Measurements from ENCODE around the gene S100A12.

Gene S100A12

DNA sequence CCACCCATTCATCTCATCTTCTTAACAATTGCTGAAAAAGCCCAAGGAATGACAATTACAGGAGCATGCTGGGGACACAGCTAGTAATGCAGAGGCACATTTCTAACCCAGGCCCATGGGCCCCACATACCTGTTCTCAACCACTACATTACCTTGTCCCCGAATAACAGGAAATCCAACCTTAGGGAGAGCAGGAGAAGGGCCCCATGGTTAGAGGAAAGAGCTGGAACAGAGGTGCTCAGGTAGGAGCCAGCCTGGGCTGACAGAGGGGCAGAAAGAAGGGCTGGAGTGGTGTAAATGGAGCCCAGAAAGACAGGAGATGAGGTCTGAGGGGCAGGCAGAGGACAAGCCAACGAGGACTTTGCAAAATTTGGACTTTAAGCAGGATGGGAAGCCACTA lies 26.8 kb upstream of the S100A12 start:
- Histone ChIP-seq H3K36me3 (ENCODE audit: insufficient read depth, low read length) (no peaks in the 10 kb centered on the region), H3K9ac (ENCODE audit: low read depth, low read length) (no peak overlapping the region), H3K4me1 (ENCODE audit: insufficient read depth, low read length) (no peaks in the 10 kb centered on the region)

GRCh38 chr1:153401461-153401860 lies 26.0 kb upstream of the S100A12 start:
- Histone ChIP-seq H3K9me3 (ENCODE audit: control insufficient read depth, insufficient read depth, low read length) (no peaks in the 10 kb centered on the region), H3K9ac (ENCODE audit: low read depth, low read length) (no peak overlapping the region), H3K36me3 (ENCODE audit: insufficient read depth, low read length) (no peaks in the 10 kb centered on the region), H3K4me1 (ENCODE audit: insufficient read depth, low read length) (no peaks in the 10 kb centered on the region)

More for the DNA sequence above, 26.8 kb upstream of the S100A12 start:
- no peaks in the 10 kb centered on the region for H3K9me3 ChIP-seq (ENCODE audit: control insufficient read depth, insufficient read depth, low read length)

GRCh38 chr1:153400244-153400643 lies 24.8 kb upstream of the S100A12 start:
- H3K36me3 ChIP-seq (ENCODE audit: insufficient read depth, low read length), result no peaks in the 10 kb centered on the region
- H3K9ac ChIP-seq (ENCODE audit: low read depth, low read length), result no peak overlapping the region
- H3K9me3 ChIP-seq (ENCODE audit: control insufficient read depth, insufficient read depth, low read length), result no peaks in the 10 kb centered on the region
- H3K4me1 ChIP-seq (ENCODE audit: insufficient read depth, low read length), result no peaks in the 10 kb centered on the region

GRCh38 chr1:153399401-153400055 lies 24.1 kb upstream of the S100A12 start:
- no peaks in the 10 kb centered on the region for H3K4me1 ChIP-seq (ENCODE audit: insufficient read depth, low read length)
- H3K36me3 ChIP-seq (ENCODE audit: insufficient read depth, low read length), result no peaks in the 10 kb centered on the region
- no peaks in the 10 kb centered on the region for H3K9me3 ChIP-seq (ENCODE audit: control insufficient read depth, insufficient read depth, low read length)
- H3K9ac ChIP-seq (ENCODE audit: low read depth, low read length), result no peak overlapping the region

- Histone ChIP-seq H3K36me3 (ENCODE audit: insufficient read depth, low read length) (no peaks in the 10 kb centered on the region), H3K9ac (ENCODE audit: low read depth, low read length) (no peak overlapping the region), H3K9me3 (ENCODE audit: control insufficient read depth, insufficient read depth, low read length) (no peaks in the 10 kb centered on the region), H3K4me1 (ENCODE audit: insufficient read depth, low read length) (no peaks in the 10 kb centered on the region)
These were observed 22.7 kb upstream of the S100A12 start for GRCh38 chr1:153397924-153398651.

GRCh38 chr1:153397051-153397923 lies 21.9 kb upstream of the S100A12 start:
- H3K4me1 ChIP-seq (ENCODE audit: insufficient read depth, low read length), result no peaks in the 10 kb centered on the region
- no peaks in the 10 kb centered on the region for H3K9me3 ChIP-seq (ENCODE audit: control insufficient read depth, insufficient read depth, low read length)
- no peak overlapping the region for H3K9ac ChIP-seq (ENCODE audit: low read depth, low read length)
- no peaks in the 10 kb centered on the region for H3K36me3 ChIP-seq (ENCODE audit: insufficient read depth, low read length)

- Histone ChIP-seq H3K9me3 (ENCODE audit: control insufficient read depth, insufficient read depth, low read length) (no peaks in the 10 kb centered on the region), H3K9ac (ENCODE audit: low read depth, low read length) (no peak overlapping the region), H3K4me1 (ENCODE audit: insufficient read depth, low read length) (no peaks in the 10 kb centered on the region), H3K36me3 (ENCODE audit: insufficient read depth, low read length) (no peaks in the 10 kb centered on the region)
These were observed 21.0 kb upstream of the S100A12 start for GRCh38 chr1:153396461-153396860.

DNA sequence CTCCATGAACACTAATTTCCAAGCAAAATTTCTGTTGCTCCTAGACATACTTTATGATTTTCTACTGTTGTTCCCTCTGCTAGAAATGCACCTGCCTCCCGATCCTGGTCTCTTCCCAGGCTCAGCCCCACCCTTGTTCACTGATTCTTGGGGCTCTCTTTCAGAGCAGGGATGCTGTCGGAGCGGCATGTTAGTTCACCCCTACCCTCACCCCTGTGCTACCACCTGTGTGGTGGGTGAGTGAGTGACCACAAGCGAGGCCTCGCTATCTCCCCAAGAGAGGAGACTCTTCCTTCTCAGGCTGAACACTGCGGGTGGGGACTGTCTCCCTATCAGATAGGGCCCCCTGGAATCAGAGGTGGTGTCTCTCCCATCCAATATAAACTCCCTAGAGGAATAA lies 20.4 kb upstream of the S100A12 start:
- Histone ChIP-seq H3K36me3 (ENCODE audit: insufficient read depth, low read length) (no peaks in the 10 kb centered on the region), H3K9me3 (ENCODE audit: control insufficient read depth, insufficient read depth, low read length) (no peaks in the 10 kb centered on the region), H3K9ac (ENCODE audit: low read depth, low read length) (no peak overlapping the region), H3K4me1 (ENCODE audit: insufficient read depth, low read length) (no peaks in the 10 kb centered on the region)

- Histone ChIP-seq H3K9me3 (ENCODE audit: control insufficient read depth, insufficient read depth, low read length) (no peaks in the 10 kb centered on the region), H3K36me3 (ENCODE audit: insufficient read depth, low read length) (no peaks in the 10 kb centered on the region), H3K4me1 (ENCODE audit: insufficient read depth, low read length) (no peaks in the 10 kb centered on the region), H3K9ac (ENCODE audit: low read depth, low read length) (no peak overlapping the region)
These were observed 19.8 kb upstream of the S100A12 start for GRCh38 chr1:153395136-153395685.

DNA sequence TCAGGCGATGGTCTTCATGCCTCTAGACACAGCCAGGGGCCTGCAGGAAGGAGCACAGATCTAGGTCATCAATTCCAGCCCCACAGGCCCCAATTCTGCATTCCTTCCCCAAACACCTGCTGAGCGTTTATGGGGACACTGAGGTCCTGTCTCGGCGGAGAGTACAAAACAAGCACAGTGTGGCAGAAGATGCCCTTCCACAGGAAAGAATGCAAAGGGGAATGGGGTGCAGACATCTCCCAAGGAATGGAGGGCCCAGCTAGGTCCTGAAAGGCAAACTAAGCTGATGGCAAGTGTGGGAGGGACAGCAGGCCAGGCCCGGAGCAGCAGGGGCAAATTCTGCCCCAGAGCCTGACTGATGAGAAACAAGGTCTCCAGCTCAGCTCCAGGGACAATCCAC lies 19.0 kb upstream of the S100A12 start:
- H3K9me3 ChIP-seq (ENCODE audit: control insufficient read depth, insufficient read depth, low read length), result no peaks in the 10 kb centered on the region
- H3K9ac ChIP-seq (ENCODE audit: low read depth, low read length), result no peak overlapping the region
- H3K4me1 ChIP-seq (ENCODE audit: insufficient read depth, low read length), result no peaks in the 10 kb centered on the region
- no peaks in the 10 kb centered on the region for H3K36me3 ChIP-seq (ENCODE audit: insufficient read depth, low read length)

GRCh38 chr1:153393926-153394325 lies 18.5 kb upstream of the S100A12 start:
- no peaks in the 10 kb centered on the region for H3K36me3 ChIP-seq (ENCODE audit: insufficient read depth, low read length)
- no peaks in the 10 kb centered on the region for H3K9me3 ChIP-seq (ENCODE audit: control insufficient read depth, insufficient read depth, low read length)
- no peak overlapping the region for H3K9ac ChIP-seq (ENCODE audit: low read depth, low read length)
- H3K4me1 ChIP-seq (ENCODE audit: insufficient read depth, low read length), result no peaks in the 10 kb centered on the region

GRCh38 chr1:153392822-153393221 lies 17.4 kb upstream of the S100A12 start:
- H3K9me3 ChIP-seq (ENCODE audit: control insufficient read depth, insufficient read depth, low read length), result no peaks in the 10 kb centered on the region
- no peaks in the 10 kb centered on the region for H3K4me1 ChIP-seq (ENCODE audit: insufficient read depth, low read length)
- no peaks in the 10 kb centered on the region for H3K36me3 ChIP-seq (ENCODE audit: insufficient read depth, low read length)
- H3K9ac ChIP-seq (ENCODE audit: low read depth, low read length), result no peak overlapping the region

DNA sequence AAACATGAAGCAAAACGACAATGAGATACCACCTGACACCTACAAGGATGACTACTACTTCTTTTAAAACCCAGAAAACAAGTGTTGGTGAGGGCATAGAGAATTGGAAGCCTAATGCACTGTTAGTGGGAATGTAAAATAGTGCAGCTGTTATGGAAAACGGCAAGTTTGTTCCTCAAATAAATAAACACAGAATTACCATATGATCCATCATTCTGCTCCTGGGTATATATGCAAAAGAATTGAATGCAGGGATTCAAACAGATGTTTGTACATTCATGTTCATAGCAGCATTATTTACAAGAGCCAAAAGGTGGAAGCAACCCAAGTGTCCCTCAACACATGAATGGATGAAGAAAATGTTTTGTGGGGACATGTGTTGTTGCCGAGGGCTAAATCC lies 16.8 kb upstream of the S100A12 start:
- Histone ChIP-seq H3K9me3 (ENCODE audit: control insufficient read depth, insufficient read depth, low read length) (no peaks in the 10 kb centered on the region), H3K36me3 (ENCODE audit: insufficient read depth, low read length) (no peaks in the 10 kb centered on the region), H3K4me1 (ENCODE audit: insufficient read depth, low read length) (no peaks in the 10 kb centered on the region), H3K9ac (ENCODE audit: low read depth, low read length) (no peak overlapping the region)

GRCh38 chr1:153390938-153391710 lies 15.7 kb upstream of the S100A12 start, which contains the start of gene S100A8:
Gene S100A8 (minus strand): TSS chr1:153391073. CDS start chr1:153390535, 538 bp downstream.
- no peaks in the 10 kb centered on the region for H3K9me3 ChIP-seq (ENCODE audit: control insufficient read depth, insufficient read depth, low read length)
- no peaks in the 10 kb centered on the region for H3K36me3 ChIP-seq (ENCODE audit: insufficient read depth, low read length)
- no peaks in the 10 kb centered on the region for H3K4me1 ChIP-seq (ENCODE audit: insufficient read depth, low read length)
- H3K9ac ChIP-seq (ENCODE audit: low read depth, low read length), result no peak within 1 kb of the TSS
